ENCODE results near the gene AQP2. TPM values are rescaled to one million over a fixed set of nuclear protein-coding genes. Genes with fewer than 3 reads are reported as not detected.

AQP2 gene
- total RNA-seq, 1 donor from 2014 or later: not detected

DNA sequence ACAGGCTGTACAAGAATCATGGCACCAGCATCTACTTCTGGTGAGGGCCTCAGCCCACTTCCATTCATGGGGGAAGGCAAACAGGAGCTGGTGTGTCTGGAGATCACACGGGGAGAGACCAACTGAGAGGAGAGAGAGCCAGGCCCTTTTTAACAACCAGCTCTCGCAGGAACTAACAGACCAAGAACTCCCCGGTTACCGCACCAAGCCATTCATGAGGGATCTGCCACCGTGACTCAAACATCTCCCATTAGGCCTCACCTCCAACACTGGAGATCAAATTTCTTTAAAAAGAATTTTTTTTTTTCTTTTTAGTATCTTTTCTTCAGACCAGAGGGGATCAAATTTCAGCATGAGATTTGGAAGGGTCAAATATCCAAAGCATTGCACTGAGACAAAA, 16.7 kb upstream of the AQP2 start:
- no peak for DNase-seq (ENCODE audit: low spot score)
- Histone ChIP-seq H3K4me3 (no peak overlapping the region), H3K9ac (no peak overlapping the region), H3K4me2 (no peak overlapping the region), H3K27ac (no peak overlapping the region), H3K4me1 (no peaks in the 10 kb centered on the region), H4K20me1 (ENCODE audit: low read depth) (no peaks in the 10 kb centered on the region), H3K36me3 (no peaks in the 10 kb centered on the region), H3K9me3 (ENCODE audit: low read depth) (no peaks in the 10 kb centered on the region), H3K27me3 (no peaks in the 10 kb centered on the region), H3K79me2 (ENCODE audit: low read depth) (no peaks in the 10 kb centered on the region), H3F3A (ENCODE audit: low read depth) (no peaks in the 10 kb centered on the region), H2AFZ (replicated peaks) (no peak overlapping the region)
- H3K4me3 Mint-ChIP-seq: no peak overlapping the region
- no peaks in the 10 kb centered on the region for H3K36me3 Mint-ChIP-seq
- peaks cover 5% of the 10 kb centered on the region for H3K9me3 Mint-ChIP-seq
- no peaks in the 10 kb centered on the region for H3K27me3 Mint-ChIP-seq (ENCODE audit: insufficient read depth, low read depth)
- peaks cover 5% of the 10 kb centered on the region for H3K4me1 Mint-ChIP-seq
- TF ChIP-seq EZH2 (IDR thresholded peaks at IDR 0.05): no peak
- TF ChIP-seq EZH2phosphoT487 (IDR thresholded peaks at IDR 0.05): no peak
- TF ChIP-seq, protein P1, sequence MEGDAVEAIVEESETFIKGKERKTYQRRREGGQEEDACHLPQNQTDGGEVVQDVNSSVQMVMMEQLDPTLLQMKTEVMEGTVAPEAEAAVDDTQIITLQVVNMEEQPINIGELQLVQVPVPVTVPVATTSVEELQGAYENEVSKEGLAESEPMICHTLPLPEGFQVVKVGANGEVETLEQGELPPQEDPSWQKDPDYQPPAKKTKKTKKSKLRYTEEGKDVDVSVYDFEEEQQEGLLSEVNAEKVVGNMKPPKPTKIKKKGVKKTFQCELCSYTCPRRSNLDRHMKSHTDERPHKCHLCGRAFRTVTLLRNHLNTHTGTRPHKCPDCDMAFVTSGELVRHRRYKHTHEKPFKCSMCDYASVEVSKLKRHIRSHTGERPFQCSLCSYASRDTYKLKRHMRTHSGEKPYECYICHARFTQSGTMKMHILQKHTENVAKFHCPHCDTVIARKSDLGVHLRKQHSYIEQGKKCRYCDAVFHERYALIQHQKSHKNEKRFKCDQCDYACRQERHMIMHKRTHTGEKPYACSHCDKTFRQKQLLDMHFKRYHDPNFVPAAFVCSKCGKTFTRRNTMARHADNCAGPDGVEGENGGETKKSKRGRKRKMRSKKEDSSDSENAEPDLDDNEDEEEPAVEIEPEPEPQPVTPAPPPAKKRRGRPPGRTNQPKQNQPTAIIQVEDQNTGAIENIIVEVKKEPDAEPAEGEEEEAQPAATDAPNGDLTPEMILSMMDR (IDR thresholded peaks at IDR 0.05): no peak
- no peak overlapping the region for H3K27ac Mint-ChIP-seq

DNA sequence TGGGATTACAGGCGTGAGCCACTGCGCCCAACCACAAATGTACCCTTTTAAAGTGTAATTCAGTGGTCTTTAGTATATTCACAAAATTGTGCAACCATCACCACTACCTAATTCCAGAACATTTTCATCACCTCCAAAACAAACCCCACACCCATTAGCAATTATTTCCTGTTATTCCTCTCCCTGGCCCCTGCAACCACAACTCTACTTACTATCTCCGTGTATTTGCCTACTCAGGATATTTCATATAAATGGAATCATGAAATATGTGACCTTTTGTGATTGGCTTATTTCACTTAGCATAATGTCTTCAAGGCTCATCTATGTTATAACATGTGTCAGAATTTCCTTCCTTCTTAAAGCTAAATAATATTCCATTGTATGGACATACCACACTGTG, 16.0 kb upstream of the AQP2 start:
- Histone ChIP-seq H3K27me3 (no peaks in the 10 kb centered on the region), H4K20me1 (ENCODE audit: low read depth) (no peaks in the 10 kb centered on the region), H3K4me2 (no peak overlapping the region), H3K27ac (no peak overlapping the region), H3F3A (ENCODE audit: low read depth) (no peaks in the 10 kb centered on the region), H3K36me3 (no peaks in the 10 kb centered on the region), H3K4me3 (no peak overlapping the region), H3K4me1 (no peaks in the 10 kb centered on the region), H2AFZ (replicated peaks) (no peak overlapping the region), H3K9me3 (ENCODE audit: low read depth) (no peaks in the 10 kb centered on the region), H3K9ac (no peak overlapping the region), H3K79me2 (ENCODE audit: low read depth) (no peaks in the 10 kb centered on the region)
- peaks cover 5% of the 10 kb centered on the region for H3K9me3 Mint-ChIP-seq
- H3K27ac Mint-ChIP-seq: no peak overlapping the region
- H3K36me3 Mint-ChIP-seq: no peaks in the 10 kb centered on the region
- H3K27me3 Mint-ChIP-seq (ENCODE audit: insufficient read depth, low read depth): no peaks in the 10 kb centered on the region
- TF ChIP-seq EZH2phosphoT487 (IDR thresholded peaks at IDR 0.05) (no peak), EZH2 (IDR thresholded peaks at IDR 0.05) (no peak)
- TF ChIP-seq, protein P1 (IDR thresholded peaks at IDR 0.05): no peak
- no peak for DNase-seq (ENCODE audit: low spot score)
- H3K4me3 Mint-ChIP-seq: no peak overlapping the region
- peaks cover 5% of the 10 kb centered on the region for H3K4me1 Mint-ChIP-seq

DNA sequence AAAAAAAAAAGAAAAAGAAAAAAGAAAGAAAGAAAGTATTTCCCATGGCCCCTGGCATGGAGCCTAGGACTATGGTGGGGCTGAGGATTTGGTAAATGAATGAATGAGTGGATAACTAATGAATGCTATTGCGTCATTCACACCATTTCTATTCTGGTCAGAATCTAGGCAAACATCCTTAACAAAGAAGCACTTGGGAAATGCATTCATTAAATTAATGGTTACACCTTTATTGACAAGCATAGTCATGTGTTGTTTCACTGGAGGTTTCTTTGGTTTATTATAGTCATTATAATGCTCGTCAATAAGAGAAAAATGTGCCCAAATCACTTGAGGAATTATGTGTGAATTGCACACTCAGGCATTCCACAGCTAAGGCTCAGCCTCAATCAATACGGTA, 13.6 kb upstream of the AQP2 start:
- Mint-ChIP-seq H3K27me3 (ENCODE audit: insufficient read depth, low read depth) (no peaks in the 10 kb centered on the region), H3K27ac (no peak overlapping the region), H3K4me1 (peaks cover 18% of the 10 kb centered on the region), H3K36me3 (no peaks in the 10 kb centered on the region), H3K4me3 (no peak overlapping the region), H3K9me3 (peaks cover 5% of the 10 kb centered on the region)
- no peak for DNase-seq (ENCODE audit: low spot score)
- no peak overlapping the region for H3K9ac ChIP-seq
- TF ChIP-seq, protein P1 (IDR thresholded peaks at IDR 0.05): no peak
- no peak for TF ChIP-seq EZH2phosphoT487 (IDR thresholded peaks at IDR 0.05)
- no peak for TF ChIP-seq EZH2 (IDR thresholded peaks at IDR 0.05)
- H3K4me1 ChIP-seq: no peaks in the 10 kb centered on the region
- no peaks in the 10 kb centered on the region for H3K36me3 ChIP-seq
- H2AFZ ChIP-seq (replicated peaks): no peak overlapping the region
- H3F3A ChIP-seq (ENCODE audit: low read depth): no peaks in the 10 kb centered on the region
- no peaks in the 10 kb centered on the region for H3K79me2 ChIP-seq (ENCODE audit: low read depth)
- H3K4me3 ChIP-seq: no peak overlapping the region
- H3K27ac ChIP-seq: no peak overlapping the region
- no peaks in the 10 kb centered on the region for H3K9me3 ChIP-seq (ENCODE audit: low read depth)
- no peaks in the 10 kb centered on the region for H4K20me1 ChIP-seq (ENCODE audit: low read depth)
- H3K27me3 ChIP-seq: no peaks in the 10 kb centered on the region
- H3K4me2 ChIP-seq: no peak overlapping the region
